ENCODE results near the gene TCF4. TPM values are rescaled to one million over a fixed set of nuclear protein-coding genes. Genes with fewer than 3 reads are reported as not detected.

TCF4 gene
- total RNA-seq, 2 experiments from 2014 or later, result 75.9 to 76.0 TPM

- H3K79me2 ChIP-seq (ENCODE audit: insufficient read depth, low read depth, low read length), result peaks cover 22% of the 10 kb centered on the region; the same call in 1 of the 2 replicates
- no peaks in the 10 kb centered on the region for H3K4me1 ChIP-seq (ENCODE audit: insufficient read depth, low read length, poor library complexity, severe bottlenecking)
- no peaks in the 10 kb centered on the region for H4K20me1 ChIP-seq (ENCODE audit: insufficient read depth, low read length)
- H2AFZ ChIP-seq (ENCODE audit: low read length), result no peak overlapping the region
- no peaks in the 10 kb centered on the region for H3K9me3 ChIP-seq (ENCODE audit: low read length)
- ChIA-PET POLR2A (no interaction called here), CTCF (ENCODE audit: unreplicated experiment) (no interaction called here)
- H3K9me2 ChIP-seq (ENCODE audit: insufficient read depth, low read length), result no peaks in the 10 kb centered on the region
- intact Hi-C loops (cut with micrococcal nuclease; ENCODE audit: unreplicated experiment), result no loop called here
- peaks cover 10% of the 10 kb centered on the region; the same call in 1 of the 2 replicates for H3K36me3 ChIP-seq (ENCODE audit: insufficient read depth, low read length)
- no peak for TF ChIP-seq CTCF (conservative IDR thresholded peaks at IDR 0.05; ENCODE audit: low read length)
- TF ChIP-seq EZH2phosphoT487 (IDR thresholded peaks at IDR 0.05; ENCODE audit: borderline replicate concordance, low read depth, low read length), result no peak
- no peak overlapping the region for H3K4me3 ChIP-seq (ENCODE audit: low read depth, low read length, poor library complexity, severe bottlenecking)
- no peak overlapping the region for H3K4me2 ChIP-seq (ENCODE audit: low read length)
- DNase-seq (ENCODE audit: low spot score), result no peak
- no TSS peak for BruUV-seq (replicated peaks)
- H3K27ac ChIP-seq (ENCODE audit: low read depth, low read length, poor library complexity, severe bottlenecking), result no peak overlapping the region
Measured at GRCh38 chr18:55541571-55541970, 46.4 kb downstream of the TCF4 start.

- POLR2A ChIA-PET, result no interaction called here
- Histone ChIP-seq H2AFZ (ENCODE audit: low read length) (no peak overlapping the region), H3K9me2 (ENCODE audit: insufficient read depth, low read length) (no peaks in the 10 kb centered on the region), H3K9me3 (ENCODE audit: low read length) (no peaks in the 10 kb centered on the region), H3K79me2 (ENCODE audit: insufficient read depth, low read depth, low read length) (peaks cover 31% of the 10 kb centered on the region; the same call in 1 of the 2 replicates), H3K4me3 (ENCODE audit: low read depth, low read length, poor library complexity, severe bottlenecking) (no peak overlapping the region), H3K36me3 (ENCODE audit: insufficient read depth, low read length) (peaks cover 6% of the 10 kb centered on the region; the same call in 1 of the 2 replicates), H3K4me2 (ENCODE audit: low read length) (no peak overlapping the region), H3K27ac (ENCODE audit: low read depth, low read length, poor library complexity, severe bottlenecking) (no peak overlapping the region), H4K20me1 (ENCODE audit: insufficient read depth, low read length) (no peaks in the 10 kb centered on the region), H3K4me1 (ENCODE audit: insufficient read depth, low read length, poor library complexity, severe bottlenecking) (peaks cover 18% of the 10 kb centered on the region)
- intact Hi-C loops (cut with micrococcal nuclease; ENCODE audit: unreplicated experiment), result no loop called here
- DNase-seq (ENCODE audit: low spot score), result no peak
- CTCF ChIA-PET (ENCODE audit: unreplicated experiment), result no interaction called here
- BruUV-seq (replicated peaks), result no TSS peak
- TF ChIP-seq CTCF (conservative IDR thresholded peaks at IDR 0.05; ENCODE audit: low read length) (no peak), EZH2phosphoT487 (IDR thresholded peaks at IDR 0.05; ENCODE audit: borderline replicate concordance, low read depth, low read length) (no peak)
Measured at GRCh38 chr18:55539240-55539639, 48.8 kb downstream of the TCF4 start.

- Histone ChIP-seq H3K9me2 (ENCODE audit: insufficient read depth, low read length) (no peaks in the 10 kb centered on the region), H3K27ac (ENCODE audit: low read depth, low read length, poor library complexity, severe bottlenecking) (no peak overlapping the region), H3K4me3 (ENCODE audit: low read depth, low read length, poor library complexity, severe bottlenecking) (no peak overlapping the region), H3K9me3 (ENCODE audit: low read length) (no peaks in the 10 kb centered on the region), H3K36me3 (ENCODE audit: insufficient read depth, low read length) (0 out of 2 replicates have a peak, but pooled peaks cover 6% of the 10 kb centered on the region), H3K4me1 (ENCODE audit: insufficient read depth, low read length, poor library complexity, severe bottlenecking) (peaks cover 18% of the 10 kb centered on the region), H3K79me2 (ENCODE audit: insufficient read depth, low read depth, low read length) (peaks cover 16% of the 10 kb centered on the region; the same call in 1 of the 2 replicates), H3K4me2 (ENCODE audit: low read length) (peak overlapping the region; percentile 45), H2AFZ (ENCODE audit: low read length) (no peak overlapping the region), H4K20me1 (ENCODE audit: insufficient read depth, low read length) (no peaks in the 10 kb centered on the region)
- intact Hi-C loops (cut with micrococcal nuclease; ENCODE audit: unreplicated experiment), result no loop called here
- POLR2A ChIA-PET, result no interaction called here
- no TSS peak for BruUV-seq (replicated peaks)
- TF ChIP-seq CTCF (conservative IDR thresholded peaks at IDR 0.05; ENCODE audit: low read length) (no peak), EZH2phosphoT487 (IDR thresholded peaks at IDR 0.05; ENCODE audit: borderline replicate concordance, low read depth, low read length) (no peak)
- no peak for DNase-seq (ENCODE audit: low spot score)
- CTCF ChIA-PET (ENCODE audit: unreplicated experiment), result no interaction called here
Measured at GRCh38 chr18:55534996-55535395, 53.0 kb downstream of the TCF4 start.

Measured in OCI-LY7 (cell line).